Measurements from ENCODE around the gene FRG2.
"Not testable (repeated sequence)": the region's sequence is repeated elsewhere in the genome, so short reads cannot be mapped to it uniquely, and the experiment has no call there.

Gene FRG2

GRCh38 chr4:190027156-190027555 lies at the start of gene FRG2:
TSS of gene FRG2 (minus strand) at chr4:190027256. CDS start at chr4:190027204, 52 bp downstream.
- not testable (repeated sequence) for FAIRE-seq; DNase-seq (ENCODE audit: insufficient read length, low spot score)

GRCh38 chr4:190068351-190068750 lies 41.3 kb upstream of the FRG2 start:
- not testable (repeated sequence) for DNase-seq (ENCODE audit: insufficient read length, low spot score); FAIRE-seq

GRCh38 chr4:190064805-190065204 lies 37.7 kb upstream of the FRG2 start:
- DNase-seq (ENCODE audit: insufficient read length, low spot score); FAIRE-seq: not testable (repeated sequence)

GRCh38 chr4:190064342-190064741 lies 37.3 kb upstream of the FRG2 start, which contains the start of gene DBET:
TSS of gene DBET (plus strand) at chr4:190064502.
- not testable (repeated sequence) for DNase-seq (ENCODE audit: insufficient read length, low spot score); FAIRE-seq

GRCh38 chr4:190058997-190059396 lies 31.9 kb upstream of the FRG2 start:
- FAIRE-seq, result not testable (repeated sequence)

GRCh38 chr4:190049378-190050239 lies 22.6 kb upstream of the FRG2 start:
- not testable (repeated sequence) for DNase-seq (ENCODE audit: insufficient read length, low spot score)
- peak; percentile 96 for FAIRE-seq

More at GRCh38 chr4:190058997-190059396, 31.9 kb upstream of the FRG2 start:
- DNase-seq (ENCODE audit: insufficient read length, low spot score), result not testable (repeated sequence)

DNA sequence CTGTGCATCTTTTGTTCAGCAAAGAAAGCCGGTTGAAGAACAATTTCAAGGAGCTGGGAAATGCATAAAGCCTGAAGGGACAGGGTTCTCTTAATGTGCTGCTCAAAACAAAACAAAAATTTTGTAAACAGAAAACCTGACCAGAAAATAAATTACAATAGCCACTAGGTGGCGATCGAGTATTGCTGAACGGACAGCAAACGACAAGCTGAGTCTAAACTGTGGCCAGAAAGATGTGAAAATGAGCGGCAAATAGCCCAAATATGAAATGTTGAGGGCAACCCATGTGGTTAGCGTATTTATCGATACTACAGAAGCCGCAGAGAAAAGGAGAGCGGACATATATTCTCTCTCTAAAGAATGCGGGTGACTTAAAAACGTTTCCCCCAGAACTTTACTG lies 20.6 kb upstream of the FRG2 start:
- FAIRE-seq; DNase-seq (ENCODE audit: insufficient read length, low spot score): not testable (repeated sequence)

- DNase-seq (ENCODE audit: insufficient read length, low spot score); FAIRE-seq: not testable (repeated sequence)
Observed at GRCh38 chr4:190040873-190041272, 13.8 kb upstream of the FRG2 start.

- DNase-seq (ENCODE audit: insufficient read length, low spot score); FAIRE-seq: not testable (repeated sequence)
Observed at GRCh38 chr4:190037704-190038388, 10.8 kb upstream of the FRG2 start.

DNA sequence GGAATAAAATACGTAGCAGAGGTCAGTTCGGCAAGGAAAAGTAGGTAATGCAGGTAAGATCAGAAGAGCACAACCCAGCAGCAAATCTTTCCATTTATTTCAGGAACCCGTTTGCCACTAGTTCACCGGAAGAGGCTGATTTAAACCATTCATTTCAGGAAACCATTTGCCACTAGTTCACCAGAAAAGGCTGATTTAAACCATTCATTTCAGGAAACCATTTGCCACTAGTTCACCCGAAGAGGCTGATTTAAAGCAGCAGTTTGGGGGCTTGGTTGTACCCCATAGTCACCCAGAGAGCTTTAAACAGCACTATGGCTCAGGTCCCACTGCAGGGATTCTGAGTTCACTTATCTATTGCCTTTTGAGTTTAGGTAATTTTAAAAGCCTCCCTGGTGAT lies 4.2 kb upstream of the FRG2 start:
- DNase-seq (ENCODE audit: insufficient read length, low spot score); FAIRE-seq: not testable (repeated sequence)

DNA sequence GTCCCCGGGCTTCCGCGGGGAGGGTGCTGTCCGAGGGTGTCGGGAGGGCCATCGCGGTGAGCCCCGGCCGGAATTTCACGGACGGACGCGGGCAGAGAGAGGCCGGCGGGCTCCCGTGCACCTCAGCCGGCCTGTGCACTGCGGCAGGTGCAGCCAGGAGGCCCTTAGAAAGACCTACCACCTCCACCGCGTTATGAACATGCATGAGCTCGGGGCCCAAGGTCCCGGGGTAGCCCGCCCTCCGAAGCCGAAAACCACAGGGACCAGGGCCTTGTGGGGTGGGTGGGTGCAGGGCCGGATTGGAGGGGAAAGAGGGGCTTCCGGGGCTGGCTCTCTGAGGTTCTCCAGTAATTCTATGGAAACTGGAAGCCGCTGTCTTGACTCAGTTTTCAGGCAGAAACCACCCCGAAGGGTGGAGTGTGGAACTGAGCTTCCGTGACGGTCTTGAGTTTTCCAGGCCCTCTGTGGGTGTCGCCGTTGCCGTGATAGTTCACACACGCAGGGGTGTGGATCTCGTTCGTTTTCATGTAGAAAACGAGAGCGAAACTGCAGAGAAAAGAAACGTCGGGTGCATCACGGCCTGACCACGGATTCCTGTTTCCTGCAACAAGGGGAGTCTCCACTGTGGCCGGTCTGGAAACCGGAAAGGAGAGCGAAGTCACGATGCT lies 4.3 kb downstream of the FRG2 start:
- DNase-seq (ENCODE audit: insufficient read length, low spot score); FAIRE-seq: not testable (repeated sequence)

- not testable (repeated sequence) for DNase-seq (ENCODE audit: insufficient read length, low spot score); FAIRE-seq
Observed at GRCh38 chr4:190021973-190022372, 5.1 kb downstream of the FRG2 start.

DNA sequence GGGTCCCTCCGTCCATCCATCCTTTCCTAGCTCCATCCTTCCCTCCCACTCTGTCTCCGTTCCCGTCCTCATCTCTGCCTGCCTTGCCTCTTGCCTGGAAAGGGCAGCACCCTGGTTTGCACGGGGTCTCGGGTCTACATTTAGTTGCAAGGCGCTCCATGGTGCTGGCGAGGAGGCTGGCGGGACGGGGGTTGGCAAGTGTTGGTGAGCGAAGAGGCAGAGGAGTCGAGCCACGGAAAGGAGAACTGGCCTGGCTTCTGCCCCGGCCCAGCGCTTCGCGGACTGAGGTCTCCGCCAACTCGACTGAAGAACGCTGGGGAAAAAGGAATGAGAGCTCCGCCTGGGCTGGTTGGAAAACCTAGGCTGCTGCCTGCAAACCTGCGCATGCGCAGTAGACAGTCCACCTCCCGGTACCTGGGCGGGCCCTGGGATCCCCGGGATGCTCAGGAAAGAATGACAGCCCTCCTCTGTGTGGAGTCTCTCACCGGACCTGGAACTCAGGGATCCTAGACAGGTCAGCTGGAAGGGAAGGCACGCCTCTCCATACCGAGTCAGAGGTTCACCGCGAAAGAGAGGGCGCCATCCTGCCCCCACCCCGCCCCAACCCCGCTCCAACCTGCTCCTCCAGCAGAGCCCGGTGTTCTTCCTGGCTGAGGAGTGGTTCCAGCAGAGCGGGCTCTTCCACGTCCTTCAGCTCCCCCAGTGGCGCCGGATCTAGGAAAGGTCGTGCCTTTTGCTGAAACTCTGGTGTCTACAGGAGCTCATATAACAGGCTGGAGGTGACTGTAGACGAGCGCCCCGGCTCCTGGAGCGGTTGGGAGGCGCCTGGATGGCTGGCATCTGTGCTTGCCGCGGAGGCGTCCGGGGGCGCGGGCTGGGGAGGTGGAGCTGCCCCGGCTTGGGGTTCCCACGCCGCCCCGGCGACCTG lies 6.0 kb downstream of the FRG2 start:
- no peak for FAIRE-seq
- DNase-seq (ENCODE audit: insufficient read length, low spot score), result no peak
- TF ChIP-seq POLR2A (IDR thresholded peaks at IDR 0.05; ENCODE audit: low read depth, low read length), result no peak

DNA sequence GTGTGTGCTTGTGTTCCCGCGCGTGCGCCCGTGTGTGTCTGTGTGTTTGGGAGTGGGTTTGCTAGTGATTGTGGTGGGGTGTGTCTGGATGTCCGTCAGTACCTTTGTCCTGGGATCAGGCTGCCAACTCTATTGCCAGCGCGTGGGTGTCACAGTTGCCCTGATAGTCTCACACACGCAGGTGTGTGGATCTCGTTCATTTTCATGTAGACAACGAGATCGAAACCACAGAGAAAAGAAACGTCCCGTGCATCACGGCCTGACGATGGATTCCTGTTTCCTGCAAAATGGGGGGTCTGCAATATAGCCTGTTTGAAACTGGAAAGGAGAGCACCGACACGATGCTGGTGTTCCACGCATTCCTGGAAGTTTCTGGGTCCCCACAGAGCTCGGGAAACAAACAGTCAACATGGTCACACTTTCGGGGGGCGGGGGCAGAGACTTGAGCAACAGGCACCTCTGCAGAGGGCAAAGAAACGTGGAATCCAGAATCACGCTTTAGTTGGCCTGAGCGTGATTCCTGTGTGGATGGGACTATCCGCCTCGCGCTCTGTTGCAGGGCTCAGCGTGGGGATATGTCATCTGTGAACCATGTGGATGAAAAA lies 7.1 kb downstream of the FRG2 start:
- FAIRE-seq; DNase-seq (ENCODE audit: insufficient read length, low spot score): not testable (repeated sequence)
